Embryonic facial prominence (tissue), 1 donor: Measurements from ENCODE around the gene TXNDC11.
A peak's percentile ranks its signal among the peaks of the same experiment; 100 is the strongest.
"Not testable (repeated sequence)": the region's sequence is repeated elsewhere in the genome, so short reads cannot be mapped to it uniquely, and the experiment has no call there.

Experiments
- DNase-seq: peaks from one replicate; pipeline ENCODE4 v3.0.0-alpha.2; 2016; ENCODE audit errors: extremely low spot score

Gene TXNDC11

GRCh38 chr16:11742536-11743307, at the start of gene TXNDC11:
TXNDC11 (minus strand) TSS chr16:11742857; CDS start chr16:11742730, 127 bp downstream.
- peak; percentile 93 for DNase-seq

GRCh38 chr16:11791144-11791828, 48.6 kb upstream of the TXNDC11 start:
- no peak for DNase-seq

GRCh38 chr16:11788914-11789313, 46.3 kb upstream of the TXNDC11 start:
- DNase-seq, result no peak

GRCh38 chr16:11784980-11785599, 42.4 kb upstream of the TXNDC11 start:
- DNase-seq, result not testable (repeated sequence)

GRCh38 chr16:11784381-11784780, 41.7 kb upstream of the TXNDC11 start:
- not testable (repeated sequence) for DNase-seq

GRCh38 chr16:11784038-11784369, 41.3 kb upstream of the TXNDC11 start:
- DNase-seq, result no peak

- DNase-seq, result no peak
Observed at GRCh38 chr16:11783319-11784037, 40.8 kb upstream of the TXNDC11 start.

- DNase-seq, result no peak
Observed at GRCh38 chr16:11781773-11782172, 39.1 kb upstream of the TXNDC11 start.

- DNase-seq, result no peak
Observed at GRCh38 chr16:11780991-11781680, 38.5 kb upstream of the TXNDC11 start.

- no peak for DNase-seq
Observed at GRCh38 chr16:11779074-11779473, 36.4 kb upstream of the TXNDC11 start.

GRCh38 chr16:11774065-11774626, 31.5 kb upstream of the TXNDC11 start:
- no peak for DNase-seq

GRCh38 chr16:11768849-11769248, 26.2 kb upstream of the TXNDC11 start:
- DNase-seq, result no peak

GRCh38 chr16:11762431-11762830, 19.8 kb upstream of the TXNDC11 start:
- DNase-seq, result no peak

- no peak for DNase-seq
Observed at GRCh38 chr16:11759997-11760396, 17.3 kb upstream of the TXNDC11 start.

- DNase-seq, result no peak
Observed at GRCh38 chr16:11759163-11759834, 16.6 kb upstream of the TXNDC11 start.

GRCh38 chr16:11757671-11758545, 15.3 kb upstream of the TXNDC11 start:
- no peak for DNase-seq

GRCh38 chr16:11756248-11756647, 13.6 kb upstream of the TXNDC11 start:
- DNase-seq, result no peak

GRCh38 chr16:11755022-11755760, 12.5 kb upstream of the TXNDC11 start:
- no peak for DNase-seq

- no peak for DNase-seq
Observed at GRCh38 chr16:11752856-11753255, 10.2 kb upstream of the TXNDC11 start.
